Type B pancreatic cell (in vitro differentiated cells): Measurements from ENCODE around the gene JPH4. TPM values are rescaled to one million over a fixed set of nuclear protein-coding genes. Genes with fewer than 3 reads are reported as not detected.

Experiments used
- DNase-seq: peaks from one replicate; pipeline ENCODE4 v3.0.0; 2021; ENCODE audit warnings: mixed read lengths; ENCODE audit not compliant: unreplicated experiment; ENCODE audit errors: extremely low spot score
- H3K27ac Mint-ChIP-seq: 2 replicates; pipeline ENCODE4 v1.8.0; 2021; ENCODE audit warnings: mild to moderate bottlenecking, mixed read lengths
- H3K27me3 Mint-ChIP-seq: 2 replicates; pipeline ENCODE4 v1.8.0; 2021; ENCODE audit warnings: mixed read lengths
- H3K36me3 Mint-ChIP-seq: 2 replicates; pipeline ENCODE4 v1.8.0; 2021; ENCODE audit warnings: mixed read lengths
- H3K4me1 Mint-ChIP-seq: one replicate; pipeline ENCODE4 v1.8.0; 2021; ENCODE audit warnings: mixed read lengths; ENCODE audit not compliant: unreplicated experiment
- H3K4me3 Mint-ChIP-seq: 2 replicates; pipeline ENCODE4 v1.8.0; 2021; ENCODE audit warnings: mild to moderate bottlenecking, mixed read lengths
- H3K9me3 Mint-ChIP-seq: 2 replicates; pipeline ENCODE4 v1.8.0; 2021; ENCODE audit warnings: mixed read lengths
- CTCF ChIP-seq: fragments of 200-600 bp; sonication (generic); conservative IDR thresholded peaks from 2 replicates; pipeline ENCODE4 v1.5.0; 2021; ENCODE audit warnings: antibody characterized with exemption, mild to moderate bottlenecking
- total RNA-seq: library from RNA; stranded (reverse); gene quantifications from 2 replicates; pipeline ENCODE4 v1.2.1, GENCODE V29; 2021; ENCODE audit warnings: low replicate concordance

JPH4 gene
- total RNA-seq, 1 donor from 2014 or later, result 8.3 TPM

GRCh38 chr14:23622990-23623389 is 44.4 kb upstream of the JPH4 start:
- peaks cover 19% of the 10 kb centered on the region for H3K27me3 Mint-ChIP-seq
- H3K9me3 Mint-ChIP-seq, result no peaks in the 10 kb centered on the region
- H3K27ac Mint-ChIP-seq, result no peak overlapping the region
- H3K4me3 Mint-ChIP-seq, result no peak overlapping the region
- no peak for DNase-seq
- no peaks in the 10 kb centered on the region for H3K36me3 Mint-ChIP-seq
- H3K4me1 Mint-ChIP-seq, result no peaks in the 10 kb centered on the region
- no peak for TF ChIP-seq CTCF

- no peak overlapping the region for H3K4me3 Mint-ChIP-seq
- DNase-seq, result no peak
- TF ChIP-seq CTCF, result no peak
- H3K27ac Mint-ChIP-seq, result no peak overlapping the region
- no peaks in the 10 kb centered on the region for H3K9me3 Mint-ChIP-seq
- H3K27me3 Mint-ChIP-seq, result peaks cover 19% of the 10 kb centered on the region
- no peaks in the 10 kb centered on the region for H3K36me3 Mint-ChIP-seq
- no peaks in the 10 kb centered on the region for H3K4me1 Mint-ChIP-seq
These were observed 43.5 kb upstream of the JPH4 start for GRCh38 chr14:23621932-23622730.

GRCh38 chr14:23621204-23621931 is 42.8 kb upstream of the JPH4 start:
- Mint-ChIP-seq H3K4me3 (no peak overlapping the region), H3K36me3 (no peaks in the 10 kb centered on the region), H3K27me3 (peaks cover 19% of the 10 kb centered on the region), H3K4me1 (no peaks in the 10 kb centered on the region), H3K27ac (no peak overlapping the region), H3K9me3 (no peaks in the 10 kb centered on the region)
- DNase-seq, result no peak
- no peak for TF ChIP-seq CTCF

- H3K36me3 Mint-ChIP-seq, result no peaks in the 10 kb centered on the region
- no peak for DNase-seq
- H3K4me3 Mint-ChIP-seq, result no peak overlapping the region
- no peaks in the 10 kb centered on the region for H3K9me3 Mint-ChIP-seq
- TF ChIP-seq CTCF, result no peak
- no peak overlapping the region for H3K27ac Mint-ChIP-seq
- peaks cover 19% of the 10 kb centered on the region for H3K27me3 Mint-ChIP-seq
- no peaks in the 10 kb centered on the region for H3K4me1 Mint-ChIP-seq
These were observed 41.6 kb upstream of the JPH4 start for GRCh38 chr14:23620177-23620702.

GRCh38 chr14:23618415-23618988 is 39.9 kb upstream of the JPH4 start:
- H3K36me3 Mint-ChIP-seq, result no peaks in the 10 kb centered on the region
- TF ChIP-seq CTCF, result no peak
- no peaks in the 10 kb centered on the region for H3K4me1 Mint-ChIP-seq
- H3K4me3 Mint-ChIP-seq, result no peak overlapping the region
- H3K27me3 Mint-ChIP-seq, result peaks cover 27% of the 10 kb centered on the region
- H3K27ac Mint-ChIP-seq, result no peak overlapping the region
- DNase-seq, result no peak
- H3K9me3 Mint-ChIP-seq, result no peaks in the 10 kb centered on the region
